HEK293T (cell line): ENCODE results near the gene ECI1.

Experiments used
- BHLHE40 ChIP-seq: fragments of 450-650 bp; IDR thresholded peaks from 2 replicates; pipeline ENCODE4 v1.6.1; 2016; ENCODE audit warnings: mild to moderate bottlenecking, moderate library complexity, borderline replicate concordance
- HDGF ChIP-seq: fragments of 450-650 bp; IDR thresholded peaks from 2 replicates; pipeline ENCODE4 v1.6.1; 2017; ENCODE audit warnings: antibody characterized with exemption, borderline replicate concordance
- NFRKB ChIP-seq: fragments of 450-650 bp; IDR thresholded peaks from 2 replicates; pipeline ENCODE4 v1.6.1; 2016; ENCODE audit warnings: mild to moderate bottlenecking, moderate library complexity
- SP1 ChIP-seq: fragments of 450-650 bp; IDR thresholded peaks from 2 replicates; pipeline ENCODE4 v1.6.1; 2017
- ZNF384 ChIP-seq: fragments of 450-650 bp; IDR thresholded peaks from 2 replicates; pipeline ENCODE4 v1.6.1; 2016

GRCh38 chr16:2235234-2235651 is 16.1 kb downstream of the ECI1 start:
- no peak for TF ChIP-seq BHLHE40
- TF ChIP-seq HDGF, result no peak
- no peak for TF ChIP-seq ZNF384
- no peak for TF ChIP-seq NFRKB
- TF ChIP-seq SP1, result no peak
